HG02943 (cell line): ENCODE results near the gene PEAK3.

Experiments used
- ATAC-seq: cut with Tn5 transposase; IDR thresholded peaks from one replicate; pipeline ENCODE4 v1.9.1; 2021; ENCODE audit warnings: mild to moderate bottlenecking, low read depth, moderate library complexity; ENCODE audit not compliant: unreplicated experiment

The PEAK3 gene

DNA sequence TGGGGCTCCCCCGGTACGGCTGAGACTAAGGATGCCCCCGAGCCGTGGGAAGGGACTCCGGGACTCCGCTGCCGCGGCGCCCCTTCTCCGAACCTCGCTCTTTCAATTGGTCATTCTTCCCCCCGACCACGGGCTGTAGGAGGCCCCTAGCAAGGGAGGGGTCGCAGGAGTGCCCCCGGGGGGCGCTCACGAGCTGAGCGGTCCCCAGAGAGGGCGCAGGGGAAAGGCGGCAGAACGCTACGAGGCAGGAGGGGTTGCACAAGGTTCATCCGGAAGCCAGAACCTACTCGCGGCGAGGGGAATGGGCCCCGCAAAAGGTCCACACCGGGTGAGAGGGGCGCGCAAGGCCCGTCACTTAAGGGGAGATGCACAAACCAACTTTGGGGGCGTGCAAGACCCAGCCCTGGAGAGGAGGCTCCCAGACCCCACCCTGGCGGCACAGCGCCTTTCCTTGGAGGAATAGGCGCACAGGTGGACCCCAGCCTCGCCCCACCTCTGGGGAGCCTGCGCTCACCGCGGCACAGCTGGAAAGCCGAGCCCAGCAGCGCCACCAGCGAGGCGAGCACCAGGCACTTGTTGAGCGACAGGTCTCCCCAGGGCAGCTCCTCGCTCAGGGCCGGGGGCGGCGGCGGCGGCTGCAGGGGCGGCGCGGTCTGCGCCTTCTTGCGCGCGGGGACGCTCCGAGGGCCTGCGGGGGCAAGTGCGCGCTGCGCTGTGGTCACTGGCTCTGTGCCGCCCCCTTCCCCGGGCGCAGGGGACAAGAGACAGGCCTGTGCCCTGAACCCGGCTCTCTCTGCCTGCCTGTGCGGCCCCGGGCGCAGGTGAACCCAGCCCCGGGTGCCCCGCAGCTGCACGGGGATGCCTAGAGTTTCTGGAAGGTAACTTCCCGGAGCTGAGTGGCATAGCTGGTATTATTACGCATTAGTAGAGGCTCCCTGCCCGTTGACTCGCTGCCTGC lies 28.6 kb downstream of the PEAK3 start:
- no peak for ATAC-seq

DNA sequence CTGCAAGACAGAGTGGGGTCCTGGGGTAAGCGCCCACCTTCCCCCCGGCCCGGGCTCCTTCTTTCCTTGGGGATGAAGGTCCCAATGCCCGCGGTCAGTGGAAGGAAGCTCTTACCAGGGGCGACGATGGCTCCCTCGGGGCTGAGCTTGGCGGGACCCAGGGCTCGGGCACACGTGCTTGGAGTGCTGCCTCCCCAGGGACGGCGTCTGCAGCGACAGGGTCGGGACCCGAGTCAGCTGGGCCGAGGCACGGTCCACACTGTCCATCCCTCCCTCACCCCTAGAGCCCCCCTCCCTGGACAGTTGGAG lies 29.2 kb downstream of the PEAK3 start:
- no peak for ATAC-seq

DNA sequence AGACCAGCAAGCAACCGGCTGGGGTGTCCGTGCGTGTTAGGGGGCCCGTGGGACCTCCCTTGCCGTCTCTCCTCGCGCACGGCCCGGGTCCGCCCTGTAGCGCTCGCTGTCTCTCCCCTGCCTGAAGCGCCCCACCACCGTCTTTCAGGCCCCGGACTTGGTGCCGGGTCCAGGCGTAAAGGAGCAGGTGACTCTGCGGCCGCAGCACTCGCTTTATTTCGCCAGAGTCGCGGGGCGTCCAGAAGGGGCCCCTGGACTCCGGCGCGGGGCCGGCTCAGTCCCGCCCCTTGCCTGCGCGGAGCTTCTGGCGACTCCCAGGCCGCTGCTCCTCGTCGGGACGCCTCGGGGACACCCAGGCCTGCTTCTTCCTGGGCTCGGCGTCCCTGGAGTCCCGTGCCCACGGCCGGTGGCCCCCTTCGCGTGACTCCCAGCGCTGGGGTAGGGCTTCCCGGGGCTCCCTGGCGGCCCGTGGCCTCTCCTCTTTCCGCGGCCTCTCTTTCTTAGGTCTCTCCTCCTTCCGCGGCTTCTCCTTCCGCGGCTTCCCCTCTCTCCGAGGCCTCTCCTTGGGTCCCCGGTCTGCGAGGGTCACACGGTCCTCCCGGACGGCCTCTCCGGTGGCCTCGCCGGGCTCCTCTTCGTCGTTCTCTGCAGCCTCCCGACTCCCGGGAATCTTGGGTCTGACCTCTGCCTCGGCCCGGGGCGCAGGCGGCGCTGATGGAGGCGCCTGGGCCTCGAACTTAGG lies 29.7 kb downstream of the PEAK3 start:
- no peak for ATAC-seq

DNA sequence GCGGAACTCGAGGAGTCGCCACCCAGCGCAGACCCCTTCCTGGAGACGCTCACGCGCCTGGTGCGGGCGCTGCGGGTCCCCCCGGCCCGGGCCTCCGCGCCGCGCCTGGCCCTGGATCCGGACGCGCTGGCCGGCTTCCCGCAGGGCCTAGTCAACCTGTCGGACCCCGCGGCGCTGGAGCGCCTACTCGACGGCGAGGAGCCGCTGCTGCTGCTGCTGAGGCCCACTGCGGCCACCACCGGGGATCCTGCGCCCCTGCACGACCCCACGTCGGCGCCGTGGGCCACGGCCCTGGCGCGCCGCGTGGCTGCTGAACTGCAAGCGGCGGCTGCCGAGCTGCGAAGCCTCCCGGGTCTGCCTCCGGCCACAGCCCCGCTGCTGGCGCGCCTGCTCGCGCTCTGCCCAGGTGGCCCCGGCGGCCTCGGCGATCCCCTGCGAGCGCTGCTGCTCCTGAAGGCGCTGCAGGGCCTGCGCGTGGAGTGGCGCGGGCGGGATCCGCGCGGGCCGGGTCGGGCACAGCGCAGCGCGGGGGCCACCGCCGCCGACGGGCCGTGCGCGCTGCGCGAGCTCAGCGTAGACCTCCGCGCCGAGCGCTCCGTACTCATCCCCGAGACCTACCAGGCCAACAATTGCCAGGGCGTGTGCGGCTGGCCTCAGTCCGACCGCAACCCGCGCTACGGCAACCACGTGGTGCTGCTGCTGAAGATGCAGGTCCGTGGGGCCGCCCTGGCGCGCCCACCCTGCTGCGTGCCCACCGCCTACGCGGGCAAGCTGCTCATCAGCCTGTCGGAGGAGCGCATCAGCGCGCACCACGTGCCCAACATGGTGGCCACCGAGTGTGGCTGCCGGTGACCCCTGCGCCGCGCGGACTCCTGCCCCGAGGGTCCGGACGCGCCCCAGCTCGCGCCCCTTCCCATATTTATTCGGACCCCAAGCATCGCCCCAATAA lies 30.6 kb downstream of the PEAK3 start:
- ATAC-seq, result no peak

DNA sequence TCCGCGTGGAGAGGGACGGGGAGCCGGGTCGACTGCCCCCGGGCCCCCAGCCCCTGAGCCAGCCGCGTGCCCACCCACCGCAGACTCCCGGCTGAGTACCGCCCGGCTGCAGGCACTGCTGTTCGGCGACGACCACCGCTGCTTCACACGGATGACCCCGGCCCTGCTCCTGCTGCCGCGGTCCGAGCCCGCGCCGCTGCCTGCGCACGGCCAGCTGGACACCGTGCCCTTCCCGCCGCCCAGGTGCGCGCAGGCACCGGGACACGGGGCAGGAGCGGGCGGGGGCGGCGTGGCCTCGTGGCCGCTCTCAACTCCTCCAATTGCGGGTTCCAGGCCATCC lies 31.2 kb downstream of the PEAK3 start:
- ATAC-seq, result no peak

DNA sequence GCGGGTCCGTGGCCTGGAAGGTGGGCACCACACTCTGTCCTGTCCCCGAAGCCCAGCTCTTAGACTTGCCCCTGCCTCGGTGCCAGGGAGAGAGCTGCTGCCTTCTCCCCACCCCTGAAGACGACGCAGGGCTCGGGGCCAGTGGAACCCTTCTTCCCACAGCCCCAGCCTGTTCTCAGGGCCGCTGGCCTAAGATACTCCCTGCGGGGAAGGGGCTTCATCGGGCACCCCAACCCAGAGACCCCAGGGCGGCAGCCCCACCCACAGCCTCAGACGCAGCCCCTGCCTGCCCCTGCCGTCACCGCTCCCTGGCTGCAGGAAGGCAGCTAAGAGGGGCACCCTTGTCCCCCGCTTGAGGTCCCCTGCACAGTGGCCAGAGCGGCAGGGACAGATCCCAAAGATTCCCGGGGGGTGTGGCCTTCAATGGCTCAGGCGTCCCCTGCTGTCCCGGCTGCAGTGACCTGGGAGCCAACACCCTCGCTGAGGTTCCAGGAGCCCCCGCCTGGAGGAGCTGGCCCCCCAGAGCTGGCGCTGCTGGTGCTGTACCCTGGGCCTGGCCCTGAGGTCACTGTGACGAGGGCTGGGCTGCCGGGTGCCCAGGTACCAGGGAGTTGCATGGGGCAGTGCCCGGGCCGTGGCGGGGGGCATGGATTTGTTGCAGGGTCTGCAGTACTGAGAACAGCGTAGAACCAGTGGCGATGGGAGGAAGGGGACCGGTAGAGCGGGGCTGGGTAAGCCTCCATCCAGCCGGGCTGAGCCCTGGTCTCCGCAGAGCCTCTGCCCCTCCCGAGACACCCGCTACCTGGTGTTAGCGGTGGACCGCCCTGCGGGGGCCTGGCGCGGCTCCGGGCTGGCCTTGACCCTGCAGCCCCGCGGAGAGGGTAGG lies 31.9 kb downstream of the PEAK3 start:
- no peak for ATAC-seq

DNA sequence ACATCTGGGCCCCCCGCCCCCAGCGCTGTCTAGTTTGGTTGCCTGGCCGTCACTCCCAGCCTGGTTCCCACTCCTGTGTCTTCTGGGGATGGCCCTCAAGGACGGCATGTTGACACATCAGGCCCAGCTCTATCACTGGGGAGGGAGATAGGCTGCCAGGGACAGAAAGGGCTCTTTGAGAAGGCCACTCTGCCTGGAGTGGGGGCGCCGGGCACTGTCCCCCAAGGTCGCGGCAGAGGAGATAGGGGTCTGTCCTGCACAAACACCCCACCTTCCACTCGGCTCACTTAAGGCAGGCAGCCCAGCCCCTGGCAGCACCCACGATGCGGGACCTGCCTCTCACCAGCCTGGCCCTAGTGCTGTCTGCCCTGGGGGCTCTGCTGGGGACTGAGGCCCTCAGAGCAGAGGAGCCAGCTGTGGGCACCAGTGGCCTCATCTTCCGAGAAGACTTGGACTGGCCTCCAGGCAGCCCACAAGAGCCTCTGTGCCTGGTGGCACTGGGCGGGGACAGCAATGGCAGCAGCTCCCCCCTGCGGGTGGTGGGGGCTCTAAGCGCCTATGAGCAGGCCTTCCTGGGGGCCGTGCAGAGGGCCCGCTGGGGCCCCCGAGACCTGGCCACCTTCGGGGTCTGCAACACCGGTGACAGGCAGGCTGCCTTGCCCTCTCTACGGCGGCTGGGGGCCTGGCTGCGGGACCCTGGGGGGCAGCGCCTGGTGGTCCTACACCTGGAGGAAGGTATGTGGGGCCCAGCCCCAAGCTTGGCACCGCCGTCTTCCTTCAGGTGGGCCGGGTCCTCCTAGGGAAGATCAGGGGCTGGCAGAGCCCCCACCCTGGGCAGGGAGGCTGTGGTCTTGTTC lies 32.7 kb downstream of the PEAK3 start, which contains the start of gene AMH:
Gene AMH (plus strand): TSS at position 314 of the 857 bp plus-strand sequence. CDS start 10 bp downstream, at position 324.
- no peak for ATAC-seq

DNA sequence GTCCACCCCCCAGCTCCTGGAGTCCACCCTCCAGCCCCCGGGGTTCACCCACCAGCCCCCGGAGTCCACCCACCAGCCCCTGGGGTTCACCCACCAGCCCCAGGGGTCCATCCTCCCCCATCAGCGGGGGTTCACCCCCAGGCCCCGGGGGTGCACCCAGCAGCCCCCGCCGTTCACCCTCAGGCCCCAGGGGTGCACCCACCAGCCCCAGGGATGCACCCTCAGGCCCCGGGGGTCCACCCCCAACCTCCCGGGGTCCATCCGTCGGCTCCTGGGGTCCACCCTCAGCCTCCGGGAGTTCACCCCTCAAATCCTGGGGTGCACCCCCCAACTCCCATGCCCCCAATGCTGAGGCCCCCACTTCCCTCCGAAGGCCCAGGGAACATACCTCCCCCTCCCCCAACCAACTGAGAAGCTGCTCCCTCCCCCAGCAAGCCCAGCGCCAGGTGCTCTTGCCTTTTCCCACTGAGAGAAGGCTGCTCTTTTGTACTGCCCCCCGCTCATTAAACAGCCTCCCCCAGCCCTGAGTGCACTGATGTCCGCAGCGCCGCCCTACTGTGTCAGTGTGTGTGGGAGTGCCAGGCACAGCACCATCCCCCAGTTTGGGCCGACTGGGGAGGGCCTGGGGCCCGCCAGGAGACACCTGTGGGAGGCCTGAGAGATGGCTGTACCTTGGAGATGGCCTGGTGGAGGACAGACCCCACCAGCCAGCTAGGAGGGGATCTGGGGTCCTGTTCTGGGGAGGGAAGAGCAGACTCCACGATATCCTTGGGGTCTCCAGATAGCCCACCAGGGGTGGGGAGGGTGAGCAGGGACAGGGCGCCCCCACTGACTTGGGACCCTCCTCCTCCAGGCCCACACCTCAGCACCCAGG lies 33.6 kb downstream of the PEAK3 start:
- no peak for ATAC-seq

DNA sequence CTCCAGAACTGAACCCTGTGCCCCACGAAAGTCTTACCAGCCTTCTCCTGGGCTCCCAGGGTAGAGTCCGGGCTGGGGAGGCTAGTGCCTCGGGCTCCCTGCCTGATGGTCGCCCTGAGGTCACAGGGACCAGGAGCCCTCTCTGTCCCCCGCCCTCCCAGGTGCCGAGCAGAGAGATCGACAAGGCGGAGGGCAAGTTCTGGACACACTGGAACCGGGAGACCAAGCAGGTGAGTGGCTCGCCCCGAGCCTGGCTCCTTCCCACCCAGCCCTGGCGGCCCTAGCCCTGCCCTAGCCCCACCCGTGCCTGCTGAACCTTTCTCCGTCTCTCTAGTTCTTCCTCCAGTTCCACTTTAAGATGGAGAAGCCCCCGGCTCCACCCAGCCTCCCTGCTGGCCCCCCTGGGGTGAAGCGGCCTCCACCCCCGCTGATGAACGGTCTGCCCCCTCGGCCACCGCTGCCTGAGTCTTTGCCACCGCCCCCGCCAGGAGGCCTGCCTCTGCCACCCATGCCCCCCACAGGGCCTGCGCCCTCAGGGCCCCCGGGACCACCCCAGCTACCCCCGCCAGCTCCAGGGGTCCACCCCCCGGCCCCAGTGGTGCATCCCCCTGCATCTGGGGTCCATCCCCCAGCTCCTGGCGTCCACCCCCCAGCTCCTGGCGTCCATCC lies 34.4 kb downstream of the PEAK3 start:
- no peak for ATAC-seq

DNA sequence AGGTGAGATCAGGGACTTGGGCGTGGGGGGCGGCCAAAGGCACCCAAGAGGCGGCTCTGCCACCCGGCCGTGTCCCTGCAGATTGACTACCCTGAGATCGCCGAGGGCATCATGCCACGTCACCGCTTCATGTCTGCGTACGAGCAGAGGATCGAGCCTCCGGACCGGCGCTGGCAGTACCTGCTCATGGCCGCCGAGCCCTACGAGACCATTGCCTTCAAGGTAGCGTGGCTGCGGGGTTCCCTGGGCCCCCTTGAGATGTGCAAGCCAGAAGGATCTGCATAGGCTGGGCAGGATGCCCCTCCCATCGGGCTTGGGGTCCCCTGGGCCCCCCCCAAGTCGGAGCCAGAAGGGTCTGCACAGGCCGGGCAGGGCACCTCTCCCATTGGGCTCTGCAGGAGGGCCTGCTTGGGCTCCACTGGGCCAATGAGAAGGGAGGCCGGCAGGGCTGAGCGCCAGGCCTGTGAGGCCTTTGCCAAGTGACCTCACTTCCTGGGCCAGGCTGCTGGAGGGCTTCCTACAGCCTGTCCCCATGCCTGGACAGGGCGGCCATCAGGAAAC lies 35.1 kb downstream of the PEAK3 start:
- ATAC-seq, result no peak

DNA sequence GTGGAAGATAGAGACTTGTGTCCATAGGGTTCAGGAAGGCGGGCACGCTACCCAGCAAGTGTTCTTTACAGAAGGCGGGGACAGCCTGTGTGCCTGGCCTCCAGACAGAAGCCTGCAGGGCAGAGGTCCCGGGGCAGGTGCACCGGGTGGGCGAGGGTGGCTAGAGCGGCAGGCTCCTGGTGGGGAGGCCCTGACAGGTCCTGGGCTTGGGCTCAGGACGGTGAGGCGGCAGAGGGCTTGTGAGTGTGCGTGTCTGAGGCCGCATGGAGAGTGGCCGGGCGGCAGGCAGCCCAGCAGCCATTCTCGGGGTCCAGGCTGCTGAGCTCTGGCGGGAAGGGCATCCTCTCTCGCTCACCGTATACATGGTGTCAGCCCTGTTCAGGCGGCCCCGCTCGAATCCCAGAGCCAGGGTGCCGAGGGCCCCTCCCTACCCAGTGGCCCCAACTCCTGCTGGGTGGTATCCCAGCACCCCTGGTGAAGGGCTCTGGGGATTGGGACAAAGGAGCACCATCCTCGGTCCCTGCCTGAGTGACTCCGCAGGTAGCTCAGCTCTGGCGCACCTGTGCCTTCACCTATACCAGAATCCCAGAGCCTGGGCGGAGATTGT lies 35.9 kb downstream of the PEAK3 start:
- ATAC-seq, result no peak

DNA sequence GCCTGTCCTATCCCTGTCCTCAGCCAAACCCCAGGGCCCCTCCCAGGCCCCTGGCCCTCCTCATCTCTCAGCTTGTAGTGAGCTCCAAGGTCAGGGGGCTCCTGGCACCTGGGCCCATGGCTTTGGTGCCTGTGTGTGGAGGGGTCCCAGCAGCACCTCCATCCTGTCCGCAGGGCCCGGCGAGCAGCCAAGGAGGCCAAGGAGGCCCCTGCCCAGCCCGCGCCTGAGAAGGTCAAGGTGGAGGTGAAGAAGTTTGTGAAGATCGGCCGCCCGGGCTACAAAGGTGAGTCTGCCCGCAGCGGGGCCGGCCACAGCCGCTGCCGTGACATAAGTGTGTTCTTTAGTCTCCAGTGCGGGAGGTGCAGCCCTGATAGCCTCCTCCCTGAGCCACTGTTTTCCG lies 36.7 kb downstream of the PEAK3 start:
- ATAC-seq, result no peak

DNA sequence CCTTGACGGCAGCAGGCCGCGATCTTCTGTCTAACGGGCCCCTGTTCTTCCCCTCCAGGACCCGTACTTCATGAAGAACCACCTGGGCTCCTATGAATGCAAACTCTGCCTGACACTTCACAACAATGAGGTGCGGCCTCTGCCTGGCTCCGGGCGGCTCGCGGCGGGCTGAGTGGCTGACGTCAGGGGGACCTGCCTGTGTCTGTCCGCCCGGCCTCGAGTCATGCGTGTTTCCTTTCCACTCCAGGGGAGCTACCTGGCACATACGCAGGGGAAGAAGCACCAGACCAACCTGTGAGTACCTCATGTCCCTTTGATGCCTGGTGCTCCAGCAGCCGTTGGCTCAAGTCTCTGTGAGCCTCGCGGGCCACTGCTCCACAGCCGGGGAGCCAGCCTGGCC lies 37.5 kb downstream of the PEAK3 start:
- no peak for ATAC-seq

DNA sequence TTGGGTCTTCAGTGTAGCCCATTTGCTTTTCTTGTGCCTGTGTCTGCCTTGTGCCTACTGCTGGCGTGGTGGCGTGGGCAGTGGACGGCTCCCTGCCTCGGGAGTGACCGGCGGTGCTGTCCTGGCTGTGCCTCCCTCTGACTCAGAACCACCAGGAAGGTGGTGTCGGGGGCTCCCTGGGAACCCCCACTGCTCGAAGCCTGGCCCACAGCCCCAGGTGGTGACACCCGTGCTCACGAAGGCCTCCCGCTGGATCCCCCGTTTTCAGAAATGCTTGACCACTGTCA lies 37.9 kb downstream of the PEAK3 start:
- ATAC-seq, result no peak

DNA sequence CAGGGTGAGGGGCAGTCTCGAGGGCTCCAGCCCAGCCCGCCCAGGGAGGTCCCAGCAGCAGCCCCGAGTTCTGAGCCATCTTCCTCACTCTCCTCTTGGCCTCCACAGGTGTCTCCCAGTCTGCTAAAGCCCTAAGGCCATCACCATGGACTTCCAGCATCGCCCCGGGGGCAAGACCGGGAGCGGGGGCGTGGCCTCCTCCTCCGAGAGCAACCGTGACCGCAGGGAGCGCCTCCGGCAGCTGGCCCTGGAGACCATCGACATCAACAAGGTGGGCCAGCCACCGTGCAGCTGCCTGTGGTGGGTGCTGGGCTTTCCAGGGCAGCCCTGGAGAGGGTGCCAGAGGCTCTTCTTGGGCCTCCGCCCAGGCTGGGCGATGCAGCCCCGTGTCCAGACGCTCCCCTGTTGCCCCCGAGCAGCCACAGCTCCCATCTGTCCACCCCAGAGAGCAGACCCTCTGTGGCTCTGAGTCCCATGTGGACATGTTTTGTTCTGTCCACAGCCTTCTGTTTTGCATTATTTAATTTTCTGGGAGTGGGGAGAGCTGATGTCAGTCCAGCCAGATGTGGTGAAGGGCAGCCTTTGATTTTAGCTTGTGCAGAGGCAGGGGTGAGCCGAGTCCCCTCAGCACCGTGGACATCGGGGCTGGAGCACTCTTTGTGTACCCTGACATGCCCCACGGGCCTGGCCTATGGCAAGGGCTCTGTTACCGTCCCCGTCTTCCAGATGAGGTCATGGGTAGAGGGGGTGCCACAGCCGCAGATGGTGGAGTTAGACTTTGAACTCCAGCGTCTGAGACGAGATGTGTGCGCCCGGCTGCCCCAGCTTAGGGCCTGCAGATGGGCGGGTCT lies 38.5 kb downstream of the PEAK3 start:
- ATAC-seq, result no peak

DNA sequence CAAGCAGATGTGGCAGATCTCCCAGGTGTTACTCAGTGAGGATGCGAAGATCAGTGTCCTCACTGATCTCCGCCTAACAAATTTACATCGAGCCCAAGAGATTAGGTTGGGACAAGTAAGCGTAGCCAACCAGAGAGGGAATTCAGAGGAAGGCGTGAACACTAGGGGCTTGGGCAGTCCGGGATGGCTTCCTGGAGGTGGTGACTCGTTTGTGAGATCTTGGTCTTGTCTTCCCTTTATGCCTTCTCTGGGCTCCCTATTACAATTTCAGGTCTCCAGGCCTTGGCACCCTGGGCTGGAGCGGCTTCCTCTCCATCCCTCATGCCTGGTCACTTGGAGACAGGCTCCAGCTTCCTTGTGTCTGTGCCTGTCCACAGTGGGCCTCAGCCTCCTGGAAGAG lies 39.2 kb downstream of the PEAK3 start:
- ATAC-seq, result no peak
